DMS 273 (cell line): ENCODE results near the gene CREBBP.

Experiments
- DNase-seq: peaks from one replicate; lab custom pipeline; 2025; ENCODE audit not compliant: unreplicated experiment; lab: John Stamatoyannopoulos, UW

CREBBP gene

DNA sequence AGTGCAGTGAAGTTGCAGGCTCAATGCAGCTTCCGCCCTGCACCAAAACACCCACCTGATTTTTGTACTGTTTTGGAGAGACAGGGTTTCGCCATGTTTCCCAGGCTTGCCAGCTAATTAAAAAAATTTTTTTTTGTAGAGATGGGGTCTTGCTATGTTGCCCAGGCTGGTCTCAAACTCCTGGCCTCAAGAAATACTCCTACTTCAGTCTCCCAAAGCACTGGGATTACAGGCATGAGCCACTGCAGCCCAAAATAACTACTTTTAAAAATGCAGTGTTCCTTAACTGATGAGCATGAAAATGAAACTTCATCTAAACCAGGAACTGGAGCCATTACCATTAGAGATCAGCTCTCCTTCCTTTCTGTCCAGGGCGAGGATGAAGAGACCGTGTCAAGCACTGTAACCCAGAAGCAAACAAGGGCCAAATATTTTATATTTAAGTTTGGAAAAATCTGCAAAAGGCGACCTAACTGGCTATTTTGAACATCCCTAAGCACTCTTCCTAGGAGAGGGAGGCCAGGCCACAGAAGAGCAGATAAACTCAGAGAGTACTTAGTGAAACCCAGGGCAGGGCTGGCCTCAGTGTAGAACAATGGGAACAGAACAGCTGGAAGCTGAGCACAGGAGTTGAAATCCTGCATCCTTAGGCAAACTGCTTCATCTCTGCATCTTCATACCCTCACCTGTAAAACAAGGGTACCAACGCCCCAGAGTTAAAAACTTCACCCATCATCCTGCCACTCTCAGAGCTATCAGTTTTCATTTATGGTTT lies 24.0 kb downstream of the CREBBP start:
- no peak for DNase-seq

GRCh38 chr16:3854750-3855541 lies 25.6 kb downstream of the CREBBP start:
- no peak for DNase-seq

GRCh38 chr16:3850544-3850899 lies 30.0 kb downstream of the CREBBP start:
- DNase-seq = no peak

GRCh38 chr16:3849751-3850543 lies 30.6 kb downstream of the CREBBP start:
- DNase-seq = no peak

- no peak for DNase-seq
Measured at GRCh38 chr16:3846595-3847091, 33.9 kb downstream of the CREBBP start.

DNA sequence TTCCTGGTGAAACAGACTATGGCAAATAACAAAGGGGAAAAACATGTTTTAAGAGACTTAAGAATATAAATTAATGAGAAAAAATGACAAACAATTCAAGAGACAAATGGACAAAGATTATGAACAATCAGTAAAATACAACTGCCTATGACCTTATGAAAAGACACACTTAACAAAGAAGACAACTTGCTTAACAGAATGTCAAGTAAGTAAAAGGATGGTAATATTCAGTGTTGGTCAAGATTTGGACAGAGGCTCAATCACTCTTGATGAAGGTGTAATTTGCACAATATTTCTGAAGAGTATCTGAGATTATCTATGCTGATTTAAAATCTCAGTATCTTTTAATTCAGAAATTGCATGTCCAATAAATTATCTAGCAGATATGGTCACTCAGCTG lies 34.4 kb downstream of the CREBBP start:
- no peak for DNase-seq

GRCh38 chr16:3842994-3843393 lies 37.5 kb downstream of the CREBBP start:
- no peak for DNase-seq

- no peak for DNase-seq
Measured at GRCh38 chr16:3841729-3842508, 38.6 kb downstream of the CREBBP start.

GRCh38 chr16:3839402-3840184 lies 40.9 kb downstream of the CREBBP start:
- no peak for DNase-seq

GRCh38 chr16:3838600-3839401 lies 41.7 kb downstream of the CREBBP start:
- DNase-seq = peak; percentile 54

GRCh38 chr16:3837851-3838586 lies 42.5 kb downstream of the CREBBP start:
- DNase-seq = no peak

DNA sequence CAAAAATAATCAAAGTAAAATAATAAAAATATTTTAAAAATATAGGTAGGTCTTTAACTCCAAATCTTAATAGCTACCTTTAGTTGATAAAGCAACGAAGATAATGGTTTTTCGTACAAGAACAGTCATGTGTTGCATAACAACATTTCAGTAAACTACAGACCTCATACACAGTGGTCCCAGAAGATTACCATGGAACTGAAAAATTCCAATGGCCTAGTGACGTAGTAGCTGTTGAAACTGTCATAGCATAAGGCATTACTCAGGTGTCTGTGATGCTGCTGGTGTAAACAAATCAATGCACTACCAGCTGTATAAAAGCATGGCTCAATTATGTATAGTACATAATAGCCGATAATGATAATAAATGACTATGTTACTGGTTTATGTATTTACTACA lies 43.9 kb downstream of the CREBBP start:
- DNase-seq = no peak

- DNase-seq = no peak
Measured at GRCh38 chr16:3835089-3835602, 45.4 kb downstream of the CREBBP start.

DNA sequence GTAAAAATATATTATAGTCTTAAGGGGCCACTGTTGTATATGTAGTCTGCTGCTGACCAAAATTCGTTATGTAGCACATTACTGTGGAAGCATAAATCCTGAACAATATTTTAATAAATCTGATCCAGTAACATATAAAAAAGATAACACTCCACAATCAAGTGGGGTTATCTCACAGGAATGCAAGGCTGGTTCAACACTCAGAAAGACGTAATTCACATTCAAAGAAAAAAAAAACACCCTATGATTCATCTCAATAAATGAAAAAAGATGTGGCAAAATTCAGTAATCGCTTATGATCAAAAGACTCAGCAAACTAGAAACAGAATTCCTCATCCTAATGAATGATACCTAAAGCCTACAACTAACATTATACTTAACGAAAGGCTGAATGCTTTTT lies 47.8 kb downstream of the CREBBP start:
- no peak for DNase-seq

DNA sequence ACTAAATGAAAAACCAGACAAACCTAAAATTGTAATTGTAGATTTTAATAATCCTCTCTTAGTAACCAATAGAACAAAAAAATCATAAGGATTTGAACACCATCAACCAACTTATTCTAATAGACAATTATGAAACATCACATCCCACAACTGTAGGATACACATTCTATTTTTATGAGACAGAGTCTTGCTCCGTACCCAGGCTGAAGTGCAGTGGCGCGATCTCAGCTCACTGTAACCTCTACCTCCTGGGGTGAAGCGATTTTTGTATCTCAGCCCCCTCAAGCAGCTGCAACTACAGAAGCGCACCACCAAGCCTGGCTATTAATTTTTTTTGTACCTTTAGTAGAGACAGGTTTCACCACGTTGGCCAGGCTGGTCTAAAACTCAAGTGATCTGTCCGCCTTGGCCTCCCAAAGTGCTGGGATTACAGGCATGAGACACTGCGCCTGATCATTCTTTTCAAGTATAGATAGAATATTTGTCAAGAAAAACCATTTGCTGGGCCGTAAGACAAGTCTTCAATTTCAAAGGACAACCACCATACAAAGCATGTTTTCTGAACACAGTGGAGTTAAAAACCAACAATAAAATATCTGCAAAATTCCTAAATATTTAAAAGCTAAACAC lies 49.8 kb downstream of the CREBBP start:
- no peak for DNase-seq

DNA sequence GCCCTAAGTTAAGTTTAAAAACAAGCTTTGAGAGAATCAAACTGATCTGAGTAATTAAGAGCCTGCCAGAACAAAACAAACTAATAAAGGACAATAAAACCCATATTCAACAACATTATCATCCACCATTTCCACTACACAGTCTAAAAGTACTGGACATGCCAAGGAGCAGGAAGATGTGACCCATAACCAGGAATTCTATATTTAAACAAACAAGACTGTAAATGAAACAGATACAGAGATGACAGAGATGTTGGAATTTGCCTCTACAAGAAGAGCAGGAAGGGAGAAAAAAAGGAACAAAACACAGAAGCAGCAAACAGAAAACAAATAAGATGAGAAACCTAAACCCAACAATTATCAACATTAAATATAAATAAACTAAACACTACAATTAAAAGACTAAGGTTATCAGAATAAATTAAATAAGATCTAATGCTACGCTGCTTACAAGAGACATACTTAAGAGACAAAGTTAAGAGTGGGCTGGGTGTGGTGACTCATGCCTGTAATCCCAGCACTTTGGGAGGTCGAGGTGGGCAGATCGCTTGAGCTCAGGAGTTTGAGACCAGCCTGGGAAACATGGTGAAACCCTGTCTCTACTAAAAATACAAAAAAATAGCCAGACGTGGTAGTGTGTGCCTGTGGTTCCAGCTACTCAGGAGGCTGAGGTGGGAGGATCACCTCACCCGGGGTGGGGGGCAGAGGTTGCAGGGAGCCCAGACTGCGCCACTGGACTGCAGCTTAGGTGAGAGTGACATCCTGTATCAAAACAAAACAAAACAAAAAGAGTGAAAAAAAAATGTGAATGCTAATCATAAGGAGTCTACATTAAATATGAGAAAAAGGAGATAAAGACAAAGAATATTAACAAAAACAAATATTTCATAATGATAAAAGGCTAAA lies 50.6 kb downstream of the CREBBP start:
- no peak for DNase-seq

DNA sequence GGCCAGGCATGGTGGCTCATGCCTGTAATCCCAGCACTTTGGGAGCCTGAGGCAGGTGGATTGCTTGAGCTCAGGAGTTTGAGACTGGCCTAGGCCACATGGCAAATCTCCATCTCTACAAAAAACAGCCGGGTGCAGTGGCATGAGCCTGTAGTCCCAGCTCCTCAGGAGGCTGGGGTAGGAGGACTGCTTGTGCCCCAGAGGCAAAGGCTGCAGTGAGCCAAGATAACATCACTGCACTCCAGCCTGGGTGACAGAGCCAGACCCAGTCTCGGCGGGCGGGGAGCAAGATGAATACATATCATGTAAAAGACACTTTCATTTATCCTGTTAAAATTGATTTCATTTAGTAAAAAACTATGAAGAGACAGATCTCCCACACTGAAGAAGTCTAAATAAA lies 54.6 kb downstream of the CREBBP start:
- DNase-seq = no peak
